OCI-LY7 (cell line): Measurements from ENCODE around the gene TGM2. TPM values are rescaled to one million over a fixed set of nuclear protein-coding genes. Genes with fewer than 3 reads are reported as not detected.

Experiments used
- BruUV-seq: library from RNA; stranded (reverse); fragments of 400-500 nt; replicated peaks from 2 replicates; lab custom pipeline; 2021; lab: Mats Ljungman, UMichigan
- CTCF ChIA-PET: fragments of 300-600 bp; sonication (Branson Sonifier 250); formaldehyde crosslinking; loops from one replicate; lab custom pipeline; 2022; ENCODE audit warnings: antibody characterized with exemption; ENCODE audit not compliant: unreplicated experiment; lab: Charles Lee
- POLR2A ChIA-PET: fragments of 300-600 bp; sonication (Branson Sonifier 250); formaldehyde crosslinking; loops from one replicate; lab custom pipeline; 2022; ENCODE audit warnings: antibody characterized with exemption; lab: Charles Lee
- DNase-seq: peaks from one replicate; pipeline ENCODE4 v3.0.0-alpha.2; 2015; ENCODE audit warnings: low spot score
- H2AFZ ChIP-seq: fragments of 200-600 bp; sonication (generic), shearing (Covaris generic); 2 replicates; pipeline ENCODE4 v1.6.1; 2014; ENCODE audit warnings: mild to moderate bottlenecking, antibody characterized with exemption, low read length, moderate library complexity
- H3K27ac ChIP-seq: fragments of 200-600 bp; sonication (generic); 2 replicates; pipeline ENCODE4 v1.5.1; 2014; ENCODE audit warnings: mixed run types, low read depth, mild to moderate bottlenecking, moderate library complexity, low read length, inconsistent platforms; ENCODE audit not compliant: poor library complexity, severe bottlenecking
- H3K36me3 ChIP-seq: fragments of 200-600 bp; sonication (generic); 2 replicates; pipeline ENCODE4 v1.6.1; 2014; ENCODE audit warnings: mild to moderate bottlenecking, antibody characterized with exemption, low read length, moderate library complexity, mixed read lengths; ENCODE audit not compliant: insufficient read depth
- H3K4me1 ChIP-seq: fragments of 200-600 bp; sonication (generic); 2 replicates; pipeline ENCODE4 v1.5.1; 2014; ENCODE audit warnings: mild to moderate bottlenecking, low read length; ENCODE audit not compliant: insufficient read depth, poor library complexity, severe bottlenecking
- H3K4me2 ChIP-seq: fragments of 200-600 bp; sonication (generic); 2 replicates; pipeline ENCODE4 v1.6.1; 2014; ENCODE audit warnings: mild to moderate bottlenecking, low read length
- H3K4me3 ChIP-seq: fragments of 200-600 bp; sonication (generic); 2 replicates; pipeline ENCODE4 v1.5.1; 2014; ENCODE audit warnings: mild to moderate bottlenecking, low read depth, low read length; ENCODE audit not compliant: poor library complexity, severe bottlenecking
- H3K79me2 ChIP-seq: fragments of 200-600 bp; sonication (generic); 2 replicates; pipeline ENCODE4 v1.6.1; 2016; ENCODE audit warnings: low read depth, mild to moderate bottlenecking, low read length, moderate library complexity, mixed read lengths; ENCODE audit not compliant: insufficient read depth
- H3K9me2 ChIP-seq: fragments of 200-600 bp; sonication (generic); 2 replicates; pipeline ENCODE4 v1.6.1; 2016; ENCODE audit warnings: mild to moderate bottlenecking, low read length, mixed read lengths; ENCODE audit not compliant: insufficient read depth
- H3K9me3 ChIP-seq: fragments of 200-600 bp; sonication (generic); 2 replicates; pipeline ENCODE4 v1.6.1; 2014; ENCODE audit warnings: mild to moderate bottlenecking, mixed run types, low read length, mixed read lengths
- H4K20me1 ChIP-seq: fragments of 200-600 bp; sonication (generic); 2 replicates; pipeline ENCODE4 v1.6.1; 2014; ENCODE audit warnings: mild to moderate bottlenecking, antibody characterized with exemption, low read length, moderate library complexity, mixed read lengths; ENCODE audit not compliant: insufficient read depth
- CTCF ChIP-seq: fragments of 200-600 bp; sonication (generic); conservative IDR thresholded peaks from 2 replicates; pipeline ENCODE4 v1.5.1; 2014; ENCODE audit warnings: mild to moderate bottlenecking, antibody characterized with exemption, low read length, moderate library complexity, mixed read lengths
- EZH2phosphoT487 ChIP-seq: fragments of 200-600 bp; sonication (generic); IDR thresholded peaks from 2 replicates; pipeline ENCODE4 v1.6.1; 2018; ENCODE audit warnings: low read depth, borderline replicate concordance, mild to moderate bottlenecking, mixed run types, antibody characterized with exemption, low read length, moderate library complexity, mixed read lengths
- intact Hi-C: fragments of 100-400 bp; cut with micrococcal nuclease; formaldehyde crosslinking; loops from one replicate; pipeline ENCODE4 v1.10.0; 2022; ENCODE audit not compliant: unreplicated experiment
- total RNA-seq, 2 experiments: library from RNA; depleted of rRNA in 1 of 2; stranded (reverse); fragments of >200 nt in 1 of 2; shearing (Covaris generic) in 1 of 2; gene quantifications; 2 replicates each; pipeline ENCODE4 v1.2.3, GENCODE V29; 2014 to 2022

TGM2 gene
- total RNA-seq, 2 experiments from 2014 or later, result not detected

- H3K36me3 ChIP-seq, result no peaks in the 10 kb centered on the region
- TF ChIP-seq EZH2phosphoT487 (no peak), CTCF (no peak)
- H3K4me3 ChIP-seq, result no peak overlapping the region
- no peaks in the 10 kb centered on the region for H3K4me1 ChIP-seq
- H3K9me2 ChIP-seq, result no peaks in the 10 kb centered on the region
- H3K79me2 ChIP-seq, result no peaks in the 10 kb centered on the region
- ChIA-PET POLR2A (no interaction called here), CTCF (no interaction called here)
- H3K27ac ChIP-seq, result no peak overlapping the region
- no TSS peak for BruUV-seq
- no peak for DNase-seq
- intact Hi-C loops, result no loop called here
- H3K4me2 ChIP-seq, result no peak overlapping the region
- H3K9me3 ChIP-seq, result no peaks in the 10 kb centered on the region
- no peak overlapping the region for H2AFZ ChIP-seq
- H4K20me1 ChIP-seq, result no peaks in the 10 kb centered on the region
Observed at GRCh38 chr20:38126932-38127621, 38.0 kb downstream of the TGM2 start.

GRCh38 chr20:38126146-38126921, 38.7 kb downstream of the TGM2 start:
- DNase-seq, result no peak
- ChIA-PET CTCF (no interaction called here), POLR2A (no interaction called here)
- no peaks in the 10 kb centered on the region for H3K79me2 ChIP-seq
- H4K20me1 ChIP-seq, result no peaks in the 10 kb centered on the region
- H3K4me3 ChIP-seq, result no peak overlapping the region
- no TSS peak for BruUV-seq
- no peaks in the 10 kb centered on the region for H3K9me3 ChIP-seq
- TF ChIP-seq CTCF (no peak), EZH2phosphoT487 (no peak)
- intact Hi-C loops, result no loop called here
- H3K36me3 ChIP-seq, result no peaks in the 10 kb centered on the region
- no peak overlapping the region for H3K27ac ChIP-seq
- no peaks in the 10 kb centered on the region for H3K4me1 ChIP-seq
- no peaks in the 10 kb centered on the region for H3K9me2 ChIP-seq
- no peak overlapping the region for H3K4me2 ChIP-seq
- H2AFZ ChIP-seq, result no peak overlapping the region
